SK-N-SH treated with all-trans-retinoic acid at 6 μM for 48 hours (cell line): Measurements from ENCODE around the gene PNPLA6.

Experiments
- ATAC-seq: fragments of 200-7000 bp; cut with Tn5 transposase; 3 replicates; pipeline ENCODE4 v1.9.1; 2020; ENCODE audit warnings: mild to moderate bottlenecking, moderate library complexity
- ARNTL ChIP-seq: fragments of 450-650 bp; formaldehyde crosslinking; IDR thresholded peaks from 2 replicates; pipeline ENCODE4 v1.5.0; 2020; ENCODE audit warnings: low read depth, mild to moderate bottlenecking, moderate library complexity, borderline replicate concordance
- BACH2 ChIP-seq: fragments of 250-450 bp; sonication (Bioruptor Pico); IDR thresholded peaks from 2 replicates; pipeline ENCODE4 v1.9.0; 2021; ENCODE audit warnings: mild to moderate bottlenecking, borderline replicate concordance
- CSDC2 ChIP-seq: fragments of 250-450 bp; sonication (Bioruptor Pico); IDR thresholded peaks from 2 replicates; pipeline ENCODE4 v1.5.0; 2020; ENCODE audit warnings: mild to moderate bottlenecking, moderate library complexity
- ESRRG ChIP-seq: fragments of 250-450 bp; sonication (Bioruptor Pico); IDR thresholded peaks from 2 replicates; pipeline ENCODE4 v1.6.1; 2021; ENCODE audit warnings: mild to moderate bottlenecking
- GLIS3 ChIP-seq: fragments of 250-450 bp; sonication (Bioruptor Pico); IDR thresholded peaks from 2 replicates; pipeline ENCODE4 v1.5.0; 2020; ENCODE audit warnings: mild to moderate bottlenecking, moderate library complexity
- ISL1 ChIP-seq: fragments of 250-450 bp; sonication (Bioruptor Pico); IDR thresholded peaks from 2 replicates; pipeline ENCODE4 v2.1.2; 2022; ENCODE audit warnings: mild to moderate bottlenecking, moderate library complexity
- OSR1 ChIP-seq: fragments of 250-450 bp; sonication (Bioruptor Pico); IDR thresholded peaks from 2 replicates; pipeline ENCODE4 v1.8.0; 2022; ENCODE audit warnings: moderate library complexity, mild to moderate bottlenecking, inconsistent platforms
- PPARA ChIP-seq: fragments of 250-450 bp; sonication (Bioruptor Pico); IDR thresholded peaks from 2 replicates; pipeline ENCODE4 v1.5.0; 2020; ENCODE audit warnings: mild to moderate bottlenecking, borderline replicate concordance
- RARB ChIP-seq: fragments of 250-450 bp; sonication (Bioruptor Pico); IDR thresholded peaks from 2 replicates; pipeline ENCODE4 v1.8.0; 2021; ENCODE audit warnings: mild to moderate bottlenecking, moderate library complexity
- TCF4 ChIP-seq: fragments of 250-450 bp; sonication (Bioruptor Pico); IDR thresholded peaks from 2 replicates; pipeline ENCODE4 v1.8.0; 2021; ENCODE audit warnings: mild to moderate bottlenecking, moderate library complexity, borderline replicate concordance
- TOX ChIP-seq: fragments of 250-450 bp; sonication (Bioruptor Pico); IDR thresholded peaks from 2 replicates; pipeline ENCODE4 v1.8.0; 2021; ENCODE audit warnings: mild to moderate bottlenecking, moderate library complexity, borderline replicate concordance
- ZC3H10 ChIP-seq: fragments of 250-450 bp; sonication (Bioruptor Pico); IDR thresholded peaks from 2 replicates; pipeline ENCODE4 v1.5.1; 2021; ENCODE audit warnings: mild to moderate bottlenecking, moderate library complexity
- ZFP3 ChIP-seq: fragments of 250-450 bp; sonication (Bioruptor Pico); IDR thresholded peaks from 2 replicates; pipeline ENCODE4 v1.5.0; 2020; ENCODE audit warnings: mild to moderate bottlenecking, moderate library complexity
- ZFP30 ChIP-seq: fragments of 450-650 bp; formaldehyde crosslinking; IDR thresholded peaks from 2 replicates; pipeline ENCODE4 v1.5.0; 2022; ENCODE audit warnings: mild to moderate bottlenecking, moderate library complexity
- ZNF565 ChIP-seq: fragments of 450-650 bp; formaldehyde crosslinking; conservative IDR thresholded peaks from 2 replicates; pipeline ENCODE4 v1.5.0; 2020; ENCODE audit warnings: low read depth, mild to moderate bottlenecking, moderate library complexity
- ZNF70 ChIP-seq: fragments of 450-650 bp; formaldehyde crosslinking; IDR thresholded peaks from 2 replicates; pipeline ENCODE4 v1.5.0; 2020; ENCODE audit warnings: mild to moderate bottlenecking, moderate library complexity
- ZNF8 ChIP-seq: fragments of 450-650 bp; formaldehyde crosslinking; IDR thresholded peaks from 2 replicates; pipeline ENCODE4 v1.5.0; 2020; ENCODE audit warnings: mild to moderate bottlenecking, moderate library complexity
- TF ChIP-seq, protein P1 (sequence below): fragments of 250-450 bp; sonication (Bioruptor Pico); IDR thresholded peaks from 2 replicates; pipeline ENCODE4 v1.8.0; 2020; ENCODE audit warnings: mild to moderate bottlenecking, moderate library complexity, borderline replicate concordance
- TF ChIP-seq, protein P2 (sequence below): fragments of 250-450 bp; sonication (Bioruptor Pico); IDR thresholded peaks from 2 replicates; pipeline ENCODE4 v1.5.0; 2020; ENCODE audit warnings: mild to moderate bottlenecking, moderate library complexity

Gene PNPLA6

DNA sequence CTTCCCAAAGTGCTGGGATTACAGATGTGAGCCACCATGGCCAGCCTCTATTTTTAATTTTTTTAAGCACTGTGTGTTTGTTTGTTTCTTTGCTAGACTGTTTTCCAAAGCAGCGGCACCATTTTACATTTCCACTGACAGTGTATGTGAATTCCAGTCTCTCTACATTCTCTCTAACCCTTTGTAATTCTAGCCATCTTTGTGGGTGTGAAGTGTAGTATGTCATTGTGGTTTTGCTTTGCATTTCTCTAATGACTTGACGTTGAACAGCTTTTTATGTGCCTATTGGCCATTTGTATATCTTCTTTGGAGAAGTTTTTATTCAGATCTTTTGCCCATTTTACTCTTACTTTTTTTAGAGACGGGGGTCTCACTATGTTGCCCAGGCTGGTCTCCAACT, 11.6 kb downstream of the PNPLA6 start:
- ATAC-seq: no peak
- TF ChIP-seq, protein P1, sequence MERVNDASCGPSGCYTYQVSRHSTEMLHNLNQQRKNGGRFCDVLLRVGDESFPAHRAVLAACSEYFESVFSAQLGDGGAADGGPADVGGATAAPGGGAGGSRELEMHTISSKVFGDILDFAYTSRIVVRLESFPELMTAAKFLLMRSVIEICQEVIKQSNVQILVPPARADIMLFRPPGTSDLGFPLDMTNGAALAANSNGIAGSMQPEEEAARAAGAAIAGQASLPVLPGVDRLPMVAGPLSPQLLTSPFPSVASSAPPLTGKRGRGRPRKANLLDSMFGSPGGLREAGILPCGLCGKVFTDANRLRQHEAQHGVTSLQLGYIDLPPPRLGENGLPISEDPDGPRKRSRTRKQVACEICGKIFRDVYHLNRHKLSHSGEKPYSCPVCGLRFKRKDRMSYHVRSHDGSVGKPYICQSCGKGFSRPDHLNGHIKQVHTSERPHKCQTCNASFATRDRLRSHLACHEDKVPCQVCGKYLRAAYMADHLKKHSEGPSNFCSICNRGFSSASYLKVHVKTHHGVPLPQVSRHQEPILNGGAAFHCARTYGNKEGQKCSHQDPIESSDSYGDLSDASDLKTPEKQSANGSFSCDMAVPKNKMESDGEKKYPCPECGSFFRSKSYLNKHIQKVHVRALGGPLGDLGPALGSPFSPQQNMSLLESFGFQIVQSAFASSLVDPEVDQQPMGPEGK (CRISPR knock-in tag): no peak
- TF ChIP-seq RARB (CRISPR knock-in tag) (no peak), ZFP3 (no peak), ZFP30 (CRISPR knock-in tag) (no peak), ESRRG (no peak), CSDC2 (CRISPR knock-in tag) (no peak), ISL1 (CRISPR knock-in tag) (no peak), TCF4 (CRISPR knock-in tag) (no peak), ZC3H10 (CRISPR knock-in tag) (no peak), PPARA (CRISPR knock-in tag) (no peak), ZNF70 (CRISPR knock-in tag) (no peak), ZNF8 (no peak), BACH2 (CRISPR knock-in tag) (no peak), ZNF565 (CRISPR knock-in tag) (no peak), TOX (CRISPR knock-in tag) (no peak), OSR1 (CRISPR knock-in tag) (no peak)
- TF ChIP-seq, protein P2, sequence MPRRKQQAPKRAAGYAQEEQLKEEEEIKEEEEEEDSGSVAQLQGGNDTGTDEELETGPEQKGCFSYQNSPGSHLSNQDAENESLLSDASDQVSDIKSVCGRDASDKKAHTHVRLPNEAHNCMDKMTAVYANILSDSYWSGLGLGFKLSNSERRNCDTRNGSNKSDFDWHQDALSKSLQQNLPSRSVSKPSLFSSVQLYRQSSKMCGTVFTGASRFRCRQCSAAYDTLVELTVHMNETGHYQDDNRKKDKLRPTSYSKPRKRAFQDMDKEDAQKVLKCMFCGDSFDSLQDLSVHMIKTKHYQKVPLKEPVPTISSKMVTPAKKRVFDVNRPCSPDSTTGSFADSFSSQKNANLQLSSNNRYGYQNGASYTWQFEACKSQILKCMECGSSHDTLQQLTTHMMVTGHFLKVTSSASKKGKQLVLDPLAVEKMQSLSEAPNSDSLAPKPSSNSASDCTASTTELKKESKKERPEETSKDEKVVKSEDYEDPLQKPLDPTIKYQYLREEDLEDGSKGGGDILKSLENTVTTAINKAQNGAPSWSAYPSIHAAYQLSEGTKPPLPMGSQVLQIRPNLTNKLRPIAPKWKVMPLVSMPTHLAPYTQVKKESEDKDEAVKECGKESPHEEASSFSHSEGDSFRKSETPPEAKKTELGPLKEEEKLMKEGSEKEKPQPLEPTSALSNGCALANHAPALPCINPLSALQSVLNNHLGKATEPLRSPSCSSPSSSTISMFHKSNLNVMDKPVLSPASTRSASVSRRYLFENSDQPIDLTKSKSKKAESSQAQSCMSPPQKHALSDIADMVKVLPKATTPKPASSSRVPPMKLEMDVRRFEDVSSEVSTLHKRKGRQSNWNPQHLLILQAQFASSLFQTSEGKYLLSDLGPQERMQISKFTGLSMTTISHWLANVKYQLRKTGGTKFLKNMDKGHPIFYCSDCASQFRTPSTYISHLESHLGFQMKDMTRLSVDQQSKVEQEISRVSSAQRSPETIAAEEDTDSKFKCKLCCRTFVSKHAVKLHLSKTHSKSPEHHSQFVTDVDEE (CRISPR knock-in tag): no peak

DNA sequence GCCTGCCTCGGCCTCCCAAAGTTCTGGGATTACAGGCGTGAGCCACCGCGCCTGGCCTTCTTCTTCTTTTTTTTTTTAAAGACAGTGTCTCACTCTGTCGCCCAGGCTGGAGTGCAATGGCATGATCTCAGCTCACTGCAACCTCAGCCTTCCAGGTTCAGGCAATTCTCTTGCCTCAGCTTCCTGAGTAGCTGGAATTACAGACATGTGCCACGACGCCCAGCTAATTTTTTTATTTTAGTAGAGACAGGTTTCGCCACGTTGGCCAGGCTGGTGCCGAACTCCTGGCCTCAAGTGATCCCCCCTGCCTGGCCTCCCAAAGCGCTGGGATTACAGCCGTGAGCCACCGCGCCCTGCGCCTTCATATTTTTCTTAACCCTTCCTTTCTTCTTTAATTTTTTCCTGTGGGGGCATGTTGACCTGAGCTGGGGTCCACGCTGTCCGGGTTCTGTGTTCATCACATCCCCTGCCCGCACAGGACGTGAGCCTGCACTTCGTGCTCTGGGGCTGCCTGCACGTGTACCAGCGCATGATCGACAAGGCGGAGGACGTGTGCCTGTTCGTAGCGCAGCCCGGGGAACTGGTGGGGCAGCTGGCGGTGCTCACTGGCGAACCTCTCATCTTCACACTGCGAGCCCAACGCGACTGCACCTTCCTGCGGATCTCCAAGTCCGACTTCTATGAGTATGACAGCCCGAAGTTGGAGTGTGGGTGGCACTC, 14.1 kb downstream of the PNPLA6 start:
- ATAC-seq: no peak
- TF ChIP-seq ZFP3: no peak
- TF ChIP-seq ZNF565 (CRISPR knock-in tag): no peak
- TF ChIP-seq GLIS3 (CRISPR knock-in tag): no peak
- TF ChIP-seq, protein P2 (CRISPR knock-in tag): no peak
- no peak for TF ChIP-seq CSDC2 (CRISPR knock-in tag)
- TF ChIP-seq, protein P1 (CRISPR knock-in tag): no peak
- no peak for TF ChIP-seq OSR1 (CRISPR knock-in tag)

DNA sequence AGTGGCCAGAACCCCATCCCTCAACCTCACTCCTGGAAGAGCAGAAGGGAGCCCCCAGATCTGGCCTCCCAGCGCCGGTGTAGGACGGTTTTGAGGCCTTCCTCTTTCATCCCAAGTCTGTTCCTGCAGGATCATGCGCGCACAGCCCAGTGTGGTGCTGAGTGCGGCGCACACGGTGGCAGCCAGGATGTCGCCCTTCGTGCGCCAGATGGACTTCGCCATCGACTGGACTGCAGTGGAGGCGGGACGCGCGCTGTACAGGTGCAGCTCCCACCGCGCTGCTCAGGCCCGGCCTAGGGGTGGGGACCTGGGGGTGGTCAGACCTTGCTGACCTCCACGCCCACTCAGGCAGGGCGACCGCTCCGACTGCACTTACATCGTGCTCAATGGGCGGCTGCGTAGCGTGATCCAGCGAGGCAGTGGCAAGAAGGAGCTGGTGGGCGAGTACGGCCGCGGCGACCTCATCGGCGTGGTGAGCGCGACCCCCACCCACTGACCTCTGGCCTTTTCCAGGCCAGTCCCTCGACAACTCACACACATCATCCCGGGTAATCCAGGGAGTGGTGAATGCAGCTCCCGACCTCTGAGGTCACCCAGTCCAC, 14.8 kb downstream of the PNPLA6 start:
- TF ChIP-seq ARNTL (CRISPR knock-in tag) (no peak), ISL1 (CRISPR knock-in tag) (no peak), ZNF8 (no peak), PPARA (CRISPR knock-in tag) (no peak)
- no peak for ATAC-seq
